ENCODE results near the gene SHOC1. TPM values are rescaled to one million over a fixed set of nuclear protein-coding genes. Genes with fewer than 3 reads are reported as not detected.

SHOC1 gene
- total and polyA plus RNA-seq, 2 of the 13 experiments (the other 11 are each of a cell fraction or from before 2014, with no cell fraction given) = not detected

- TF ChIP-seq ZNF570 (CRISPR knock-in tag; IDR thresholded peaks at IDR 0.05; ENCODE audit: borderline replicate concordance) (no peak), ZBTB10 (CRISPR knock-in tag; IDR thresholded peaks at IDR 0.05; ENCODE audit: borderline replicate concordance) (no peak), ZNF792 (CRISPR knock-in tag; IDR thresholded peaks at IDR 0.05) (no peak), HNRNPK (IDR thresholded peaks at IDR 0.05; ENCODE audit: low read depth, low read length, poor library complexity, severe bottlenecking) (no peak)
These were observed 5.3 kb upstream of the SHOC1 start (continued) for GRCh38 chr9:111799915-111800526.

GRCh38 chr9:111799506-111799905 is 4.8 kb upstream of the SHOC1 start:
- FAIRE-seq = no peak
- POLR2A ChIA-PET = no interaction called here
- Histone ChIP-seq H3K27me3 (ENCODE audit: control insufficient read depth in 1 of 2, insufficient read depth in 2 of 2, low read length in 2 of 2) (no peaks in the 10 kb centered on the region), H3K27ac (ENCODE audit: extremely low read length, insufficient read depth, low read length) (no peak overlapping the region), H3K4me1 (ENCODE audit: insufficient read depth, low read length) (no peaks in the 10 kb centered on the region), H2AFZ (ENCODE audit: low read length) (no peak overlapping the region), H3K9ac (ENCODE audit: insufficient read depth, low read depth, low read length) (no peak overlapping the region), H3K4me3 (replicated peaks in 1 of 3; ENCODE audit: insufficient read depth in 1 of 3, low read depth in 2 of 3, low read length in 3 of 3) (no peak overlapping the region), H3K4me2 (ENCODE audit: low read depth, low read length) (no peak overlapping the region), H4K20me1 (ENCODE audit: insufficient read depth, low read length) (no peaks in the 10 kb centered on the region), H3K9me3 (ENCODE audit: low read length) (no peaks in the 10 kb centered on the region), H3K79me2 (ENCODE audit: insufficient read depth, low read length) (no peaks in the 10 kb centered on the region), H3K36me3 (replicated peaks in 1 of 2; ENCODE audit: control insufficient read depth in 1 of 2, insufficient read depth in 2 of 2, low read length in 2 of 2) (no peaks in the 10 kb centered on the region)
- DNase-seq (ENCODE audit: low spot score) = no peak
- BruUV-seq (replicated peaks) = no TSS peak
- no peak for ATAC-seq
- in situ Hi-C loops (cut with HindIII; ENCODE audit: extremely low pct_ligation_motif_present, low pct_unique_long_range_greater_than_20kb) (no loop called here), intact Hi-C loops (cut with micrococcal nuclease; ENCODE audit: unreplicated experiment) (no loop called here)
- CTCF ChIA-PET (ENCODE audit: low intra/inter-chr PET ratio, low total read pairs) = no interaction called here
- no peak for TF ChIP-seq ZNF10 (CRISPR knock-in tag; IDR thresholded peaks at IDR 0.05; ENCODE audit: borderline replicate concordance, low read depth)
- TF ChIP-seq ZKSCAN8 (CRISPR knock-in tag; IDR thresholded peaks at IDR 0.05; ENCODE audit: borderline replicate concordance) = no peak
- no peak for TF ChIP-seq GPN1 (CRISPR knock-in tag; IDR thresholded peaks at IDR 0.05; ENCODE audit: borderline replicate concordance)
- no peak for TF ChIP-seq RORA (CRISPR knock-in tag; IDR thresholded peaks at IDR 0.05)
- no peak for TF ChIP-seq E2F2 (CRISPR knock-in tag; IDR thresholded peaks at IDR 0.05; ENCODE audit: borderline replicate concordance)
- TF ChIP-seq ZKSCAN1 (IDR thresholded peaks at IDR 0.05; ENCODE audit: low read length) = no peak
- TF ChIP-seq NRL (CRISPR knock-in tag; IDR thresholded peaks at IDR 0.05; ENCODE audit: borderline replicate concordance) = no peak
- no peak for TF ChIP-seq ZNF710 (CRISPR knock-in tag; IDR thresholded peaks at IDR 0.05; ENCODE audit: borderline replicate concordance)
- no peak for TF ChIP-seq ZMYM2 (CRISPR knock-in tag; IDR thresholded peaks at IDR 0.05)

Measured in HepG2 (cell line).